G401 (cell line): ENCODE data around the gene DEFB112. TPM values are rescaled to one million over a fixed set of nuclear protein-coding genes. Genes with fewer than 3 reads are reported as not detected.

Source experiments
- DNase-seq: peaks from one replicate; pipeline ENCODE4 v3.0.0-alpha.2; 2015; ENCODE audit warnings: low spot score
- in situ Hi-C: cut with HindIII; loops from 2 replicates; pipeline ENCODE4 v1.10.0; 2016; ENCODE audit warnings: low sequenced_read_pairs, mixed read lengths
- total RNA-seq: library from RNA; depleted of rRNA; stranded (reverse); fragments of >200 nt; shearing (Covaris generic); gene quantifications from 2 replicates; pipeline ENCODE4 v1.2.3, GENCODE V29; 2014; rRNA removed

Gene DEFB112, protein sequence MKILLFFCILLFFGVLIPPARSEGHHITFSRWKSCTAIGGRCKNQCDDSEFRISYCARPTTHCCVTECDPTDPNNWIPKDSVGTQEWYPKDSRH
- total RNA-seq = not detected in 2 replicates

DNA sequence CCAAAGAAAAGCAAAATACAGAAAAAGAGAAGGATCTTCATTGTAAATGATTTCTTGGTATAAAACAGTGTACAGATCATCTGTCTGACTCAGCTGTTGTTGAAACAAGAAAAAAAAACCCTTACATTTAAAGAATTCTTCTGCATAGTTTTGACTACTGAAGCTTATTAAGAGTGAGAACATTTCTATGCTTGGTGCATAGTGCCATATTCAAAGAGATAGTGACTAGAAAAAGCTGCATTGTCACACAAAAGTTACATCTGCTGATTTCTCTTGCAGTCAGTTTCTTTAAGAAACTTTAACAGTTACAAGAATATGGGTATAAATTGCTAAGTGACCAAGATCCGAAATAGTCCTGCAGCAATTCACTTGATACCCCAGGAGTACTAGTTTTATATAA is at the start of gene DEFB112:
Gene DEFB112 (minus strand): TSS at position 101 of the 400 bp plus-strand sequence. CDS start 60 bp downstream, at position 41.
- in situ Hi-C loops = no loop called here
- DNase-seq = no peak

DNA sequence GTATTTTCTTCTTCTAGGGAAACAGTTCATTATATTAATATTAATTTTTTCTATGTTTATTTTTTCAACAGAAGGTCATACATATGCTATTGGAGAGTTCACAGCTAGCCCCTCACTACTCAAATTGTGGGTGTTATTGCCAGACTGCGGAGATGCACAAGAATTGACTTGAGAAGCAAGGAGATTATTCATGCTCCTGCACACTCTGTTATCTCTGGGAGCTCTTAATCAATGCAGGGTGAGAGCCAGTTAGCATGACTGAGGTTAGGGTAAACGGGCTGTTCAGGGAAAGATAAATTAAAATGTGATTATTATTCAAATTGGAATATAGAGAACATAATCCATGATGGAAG is 48.9 kb upstream of the DEFB112 start:
- in situ Hi-C loops = no loop called here
- DNase-seq = no peak

DNA sequence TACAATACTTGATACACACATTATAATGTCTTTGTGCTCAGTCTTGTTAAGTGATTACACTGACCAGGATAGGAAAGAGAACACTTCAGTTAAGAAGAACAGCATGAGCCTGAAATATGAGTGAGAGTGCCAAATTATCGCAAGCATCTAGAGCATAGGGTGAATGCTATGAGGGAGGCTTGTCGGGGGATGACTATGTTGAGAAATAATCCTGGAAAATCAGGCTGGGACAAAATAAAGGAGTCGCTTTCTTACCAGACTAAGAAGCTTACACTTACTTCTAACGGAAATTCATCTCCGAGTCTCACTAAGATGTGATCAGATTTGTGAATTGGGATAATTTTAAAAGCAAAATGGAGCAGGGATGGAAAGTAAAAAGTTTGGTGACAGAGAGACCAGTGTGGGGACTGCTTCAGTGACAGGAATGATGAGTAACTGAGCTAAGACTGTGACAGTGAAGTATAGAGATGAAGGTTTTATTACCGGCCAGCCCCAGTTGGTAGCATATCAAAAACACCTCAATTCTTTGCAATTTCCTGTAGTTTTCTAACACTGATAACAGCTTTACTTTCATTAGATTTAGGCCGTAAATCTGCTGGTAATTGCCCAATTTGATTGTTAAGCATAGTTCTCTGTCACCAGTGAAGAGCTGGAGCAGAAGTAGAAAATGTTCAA is 48.4 kb upstream of the DEFB112 start:
- in situ Hi-C loops = no loop called here
- no peak for DNase-seq

DNA sequence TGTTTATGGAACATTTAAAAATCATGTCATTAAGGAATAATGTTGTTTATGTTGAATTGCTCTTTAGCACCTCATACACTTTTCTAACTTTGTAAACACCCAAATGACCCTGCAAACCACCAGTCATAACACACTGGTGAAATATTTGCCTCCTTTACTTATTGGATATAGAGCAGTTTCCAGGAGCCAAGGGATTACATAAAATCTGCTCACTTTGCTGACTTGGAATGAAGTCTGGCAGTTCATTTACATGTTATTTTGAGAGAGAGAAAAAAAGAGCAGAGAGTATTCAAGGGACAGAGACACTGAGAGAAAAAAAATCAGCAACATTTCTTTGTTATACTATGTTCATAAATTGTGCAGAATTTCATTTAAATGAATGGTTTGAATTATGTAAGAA is 46.6 kb upstream of the DEFB112 start:
- DNase-seq = no peak
- in situ Hi-C loops = no loop called here

DNA sequence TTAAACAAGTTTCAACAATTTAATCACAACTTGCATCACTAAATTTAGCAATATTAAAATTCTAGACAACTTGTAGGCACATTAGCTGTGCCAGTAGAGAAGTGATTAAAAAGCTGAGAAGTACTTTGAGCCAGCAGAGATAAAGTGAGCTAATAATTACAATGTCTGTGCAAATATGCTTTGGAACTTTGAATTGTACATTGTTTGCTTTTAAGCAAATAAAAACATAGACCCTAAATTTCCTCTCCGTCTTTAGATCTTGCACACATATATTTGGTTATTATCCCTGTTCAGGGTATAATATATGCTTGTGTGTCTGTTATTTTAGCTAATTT is 44.2 kb upstream of the DEFB112 start:
- in situ Hi-C loops = no loop called here
- DNase-seq = no peak

DNA sequence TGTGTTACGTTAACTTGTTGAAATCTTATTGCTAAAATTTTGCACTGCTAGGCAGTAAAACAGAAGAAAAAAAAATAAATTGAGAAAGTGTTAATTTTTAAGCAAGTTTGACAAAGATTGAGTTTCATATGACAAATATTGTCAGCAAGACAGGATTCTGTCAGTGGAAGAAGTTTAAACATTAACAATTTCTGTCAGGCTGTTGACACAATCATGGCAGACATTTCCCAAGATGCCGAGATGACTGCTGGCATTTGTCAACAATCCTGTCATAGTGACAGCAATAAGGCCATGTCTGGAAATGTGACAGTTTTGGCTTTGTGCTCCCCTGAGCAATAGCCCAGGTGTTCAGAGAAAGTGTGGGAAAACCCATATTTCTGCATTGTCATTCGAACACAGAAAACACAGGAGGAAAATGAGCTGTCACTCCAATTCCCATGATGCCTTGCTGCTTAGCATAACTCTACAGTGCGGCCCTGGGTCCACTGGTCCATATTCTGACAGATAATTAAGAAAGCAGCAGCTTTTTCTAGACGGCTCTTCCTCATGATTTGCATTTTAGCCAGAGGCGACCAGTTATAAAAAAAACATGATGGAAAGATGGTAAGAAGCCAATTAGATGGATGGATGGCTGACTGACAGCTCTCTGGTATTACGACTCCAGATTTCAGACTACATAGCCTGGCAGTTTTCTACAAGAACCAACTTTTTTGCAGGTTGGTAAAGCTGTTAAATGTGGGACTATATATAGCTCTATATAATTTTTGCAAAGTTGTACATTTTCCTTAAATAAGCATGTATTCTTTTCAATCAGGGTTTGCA is 43.6 kb upstream of the DEFB112 start:
- in situ Hi-C loops = no loop called here
- no peak for DNase-seq

DNA sequence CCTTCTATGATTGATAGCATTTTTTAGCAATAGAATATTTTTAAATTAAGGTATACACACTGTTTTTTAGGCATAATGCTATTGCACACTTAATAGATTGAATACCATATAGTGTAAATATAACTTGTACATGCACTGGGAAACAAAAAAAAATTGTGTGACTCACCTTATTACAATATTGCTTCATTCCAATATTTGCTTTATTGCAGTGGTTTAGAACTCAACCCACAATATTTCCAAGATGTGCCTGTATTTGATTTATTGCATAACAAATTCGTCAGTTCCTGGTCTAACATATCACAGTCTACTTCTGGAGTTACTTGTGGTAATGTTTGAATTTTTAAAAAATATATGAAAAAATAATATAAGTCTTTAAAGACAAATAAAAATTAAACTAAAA is 41.9 kb upstream of the DEFB112 start:
- no peak for DNase-seq
- in situ Hi-C loops = no loop called here

DNA sequence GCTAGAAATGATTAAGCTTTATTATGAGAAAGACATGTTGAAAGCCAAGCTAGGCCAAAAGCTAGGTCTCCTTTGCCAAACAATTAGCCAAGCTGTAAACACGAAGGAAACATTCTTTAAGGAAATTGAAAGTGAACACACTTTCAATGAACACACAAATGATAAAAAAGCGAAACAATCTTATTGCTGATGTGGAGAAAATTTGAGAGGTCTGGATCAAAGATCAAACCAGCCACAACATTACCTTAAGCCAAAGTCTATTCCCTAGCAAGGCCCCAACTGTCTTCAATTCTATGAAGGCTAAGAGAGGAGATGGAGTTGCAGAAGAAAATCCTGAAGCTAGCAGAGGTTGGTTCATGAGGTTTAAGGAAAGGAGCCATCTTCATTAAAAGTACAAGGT is 40.2 kb upstream of the DEFB112 start:
- no peak for DNase-seq
- in situ Hi-C loops = no loop called here

DNA sequence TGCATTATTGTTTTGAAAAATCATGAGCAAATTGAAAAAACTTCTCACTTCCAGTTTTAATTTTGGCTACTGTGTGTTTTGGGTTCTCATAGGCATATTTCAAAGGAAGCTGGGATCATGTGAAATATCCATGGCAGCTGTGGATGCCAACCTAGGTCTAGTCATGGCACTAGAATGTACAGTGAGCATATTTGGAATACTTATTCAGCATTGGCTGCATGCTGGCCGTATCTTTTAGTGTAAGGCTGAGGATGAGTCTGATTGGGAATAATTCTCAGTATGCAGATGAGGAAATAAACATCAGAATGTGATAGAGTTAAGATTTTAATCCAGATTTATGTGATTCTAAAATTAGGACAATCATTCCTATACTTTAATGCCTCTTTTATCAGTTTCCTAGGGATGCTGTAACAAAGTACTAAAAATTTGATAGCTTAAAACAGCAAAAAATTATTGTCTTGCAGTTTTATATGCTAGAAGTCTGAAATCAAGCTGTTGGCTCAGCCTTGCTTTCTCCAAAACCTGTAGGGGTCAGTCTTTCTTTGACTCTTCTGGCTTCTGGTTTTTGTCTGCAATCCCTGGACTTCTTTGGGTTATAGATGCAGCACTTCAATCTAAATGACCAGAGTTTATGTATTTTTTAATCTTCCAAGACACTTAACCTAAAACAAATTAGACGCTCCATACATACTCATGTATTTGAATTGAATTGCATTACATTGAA is 37.7 kb upstream of the DEFB112 start:
- in situ Hi-C loops = no loop called here
- DNase-seq = no peak

DNA sequence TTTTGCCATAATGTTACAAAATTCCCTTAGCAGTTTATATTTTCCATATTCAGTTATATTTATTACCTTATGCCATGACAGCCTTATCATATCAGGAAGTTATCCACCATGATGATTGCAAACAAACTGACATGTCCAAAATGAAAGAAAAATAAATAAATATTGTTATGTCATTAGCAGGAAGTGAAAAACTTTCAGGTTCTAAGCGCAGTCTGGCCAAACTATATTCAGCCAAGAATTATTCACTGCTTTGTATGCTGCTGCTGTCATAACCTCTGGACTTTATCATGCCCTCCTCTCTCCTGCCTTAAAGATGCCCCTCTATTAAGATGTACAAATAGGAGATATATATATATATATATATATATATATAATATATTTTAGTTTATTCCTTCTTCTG is 27.7 kb upstream of the DEFB112 start:
- DNase-seq = no peak
- in situ Hi-C loops = no loop called here

DNA sequence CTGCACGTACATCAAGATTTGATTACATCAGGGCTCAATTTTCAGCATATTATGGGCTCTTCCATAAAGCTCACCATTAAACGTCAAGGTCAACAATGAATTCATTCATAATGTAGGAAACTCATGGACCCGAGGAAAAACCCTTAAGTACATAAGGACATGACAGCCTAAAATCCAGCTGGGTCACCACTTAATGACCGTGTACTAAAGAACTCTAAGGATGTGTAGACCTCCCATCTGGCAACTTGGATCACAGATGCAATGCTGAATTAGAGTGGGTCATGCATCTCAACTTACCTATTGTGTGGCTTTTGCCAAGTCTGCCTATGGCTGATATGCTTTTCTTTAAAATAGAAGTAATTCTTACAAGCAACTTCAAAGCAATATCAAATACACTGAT is 26.7 kb upstream of the DEFB112 start:
- in situ Hi-C loops = no loop called here
- DNase-seq = no peak

DNA sequence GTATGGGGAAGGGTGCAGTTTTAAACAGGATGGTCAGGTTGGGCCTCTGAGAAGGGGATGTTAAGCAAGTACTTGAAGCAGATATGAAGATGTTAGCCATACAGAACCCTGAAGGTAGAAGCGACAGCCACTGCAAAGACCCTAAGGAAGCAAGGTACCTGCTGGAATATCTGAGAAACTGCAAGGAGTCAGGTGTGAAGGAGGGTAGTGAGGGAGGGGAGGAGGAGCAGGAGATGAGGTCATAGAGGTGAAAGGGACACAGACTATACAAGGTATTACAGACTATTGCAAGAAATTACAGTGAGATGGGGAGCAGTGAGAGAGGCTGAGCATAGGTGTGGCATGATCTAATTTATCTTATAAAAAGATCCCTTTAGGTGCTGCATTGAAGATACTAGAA is 22.2 kb upstream of the DEFB112 start:
- DNase-seq = no peak
- in situ Hi-C loops = no loop called here

DNA sequence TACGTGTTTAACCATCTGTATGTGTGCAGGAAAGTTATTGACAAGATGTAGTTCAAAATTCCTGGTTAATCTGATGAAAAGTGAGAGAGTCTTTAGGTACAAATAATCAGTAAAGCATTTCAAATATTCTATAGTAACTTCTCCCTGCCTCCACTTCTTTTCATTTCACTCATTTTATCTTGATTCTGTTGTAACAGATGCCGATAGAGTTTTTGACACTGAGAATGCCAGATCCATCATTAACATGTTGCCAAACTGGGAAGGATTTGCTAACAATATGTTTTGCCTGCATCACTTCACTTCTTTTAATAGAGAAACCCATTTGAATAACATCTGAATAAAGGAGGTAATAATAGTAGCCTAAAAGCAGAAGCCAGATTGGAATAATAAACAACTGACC is 20.4 kb upstream of the DEFB112 start:
- no peak for DNase-seq
- in situ Hi-C loops = no loop called here

DNA sequence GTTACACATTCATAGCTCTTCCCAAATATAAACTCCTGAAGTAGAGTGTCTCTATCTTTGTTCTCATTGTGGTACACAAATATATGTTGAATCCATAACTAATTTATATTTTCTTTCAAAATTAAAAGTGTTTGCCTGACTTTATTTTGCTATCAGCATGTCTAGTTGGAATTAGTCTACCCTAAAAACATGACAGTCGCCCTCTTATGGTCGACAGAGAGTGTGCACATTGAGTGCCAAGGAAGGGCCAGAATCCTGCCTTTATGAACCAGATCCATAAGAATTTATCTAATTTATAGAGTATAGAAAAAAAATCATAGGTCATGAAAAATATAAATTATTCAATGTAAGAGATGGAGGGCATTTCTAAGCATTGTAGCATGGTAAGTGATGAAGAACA is 12.3 kb upstream of the DEFB112 start:
- in situ Hi-C loops = no loop called here
- DNase-seq = no peak

DNA sequence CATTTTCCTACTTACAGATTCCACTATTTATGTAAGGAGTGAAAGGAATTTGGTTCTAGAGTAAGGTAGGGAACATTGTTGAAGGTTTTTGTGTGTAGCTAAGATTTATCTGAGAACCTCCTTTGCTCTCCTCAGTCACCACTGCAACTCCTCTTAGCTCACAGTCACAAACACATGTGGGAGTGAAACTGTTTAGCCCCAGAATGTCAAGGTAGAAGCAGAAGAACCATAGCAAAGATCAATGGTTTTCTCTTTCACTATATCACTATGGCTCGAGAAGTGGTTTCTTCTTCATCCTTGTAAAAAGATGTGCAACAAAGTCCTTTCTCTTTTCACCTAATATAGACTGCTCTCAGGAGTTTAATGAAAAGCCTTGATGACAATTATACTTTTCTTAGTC is 6.5 kb upstream of the DEFB112 start:
- no peak for DNase-seq
- in situ Hi-C loops = no loop called here

DNA sequence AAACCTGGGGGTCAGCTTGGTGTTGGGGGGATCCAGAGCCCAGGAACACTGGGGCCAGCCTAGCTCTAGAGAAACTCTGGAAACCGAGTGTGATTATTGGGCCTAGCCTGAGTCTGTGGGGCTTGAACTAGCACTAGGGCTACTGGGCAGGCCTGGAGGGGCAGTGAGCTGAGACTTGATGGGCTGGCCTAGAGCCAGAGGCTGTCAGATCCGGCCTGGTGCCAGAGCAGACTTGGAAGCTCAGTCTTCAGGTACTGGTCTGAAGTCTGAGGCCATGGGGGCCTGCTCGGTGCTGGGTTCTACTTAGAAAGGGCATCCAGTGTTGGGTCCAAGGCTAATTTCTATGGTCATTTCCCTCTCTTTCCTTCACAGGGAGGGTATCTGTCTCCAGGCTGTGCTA is 2.7 kb downstream of the DEFB112 start:
- in situ Hi-C loops = no loop called here
- DNase-seq = no peak

DNA sequence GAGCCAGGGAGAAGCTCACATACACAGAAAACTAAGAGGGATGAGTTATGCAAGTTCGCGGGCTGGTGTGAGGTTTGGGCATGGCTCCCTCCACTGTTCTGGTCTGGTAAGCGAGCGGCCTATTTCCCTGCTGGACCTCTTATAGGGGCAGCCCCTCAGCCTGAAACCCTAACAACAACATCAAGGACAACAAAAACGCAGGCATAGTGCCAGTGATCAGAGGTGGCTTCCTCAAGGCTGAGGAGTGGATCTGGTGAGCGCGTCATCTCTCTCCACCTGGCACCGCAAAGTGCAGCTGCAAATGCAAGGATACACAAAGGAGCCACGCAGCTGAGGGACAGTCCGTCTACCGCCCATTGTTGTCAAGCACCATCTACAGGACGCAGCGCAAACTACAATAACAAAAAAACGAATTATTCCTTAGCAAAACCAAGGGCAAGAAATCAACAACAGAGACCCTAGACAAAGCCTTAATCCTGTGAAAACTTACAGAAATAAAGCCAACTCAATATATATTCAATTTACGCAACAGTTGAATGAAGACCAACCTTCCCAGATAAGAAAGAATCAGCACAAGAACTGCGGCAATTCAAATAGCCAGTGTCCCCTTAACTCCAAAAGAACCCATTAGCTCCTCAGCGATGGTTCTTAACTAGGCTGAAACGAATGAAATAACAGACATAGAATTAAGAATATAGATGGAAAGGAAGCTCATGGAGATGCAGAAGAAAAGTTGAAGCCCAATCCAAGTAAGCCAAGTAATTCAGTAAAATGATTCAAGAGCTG is 18.8 kb downstream of the DEFB112 start:
- in situ Hi-C loops = no loop called here
- no peak for DNase-seq

DNA sequence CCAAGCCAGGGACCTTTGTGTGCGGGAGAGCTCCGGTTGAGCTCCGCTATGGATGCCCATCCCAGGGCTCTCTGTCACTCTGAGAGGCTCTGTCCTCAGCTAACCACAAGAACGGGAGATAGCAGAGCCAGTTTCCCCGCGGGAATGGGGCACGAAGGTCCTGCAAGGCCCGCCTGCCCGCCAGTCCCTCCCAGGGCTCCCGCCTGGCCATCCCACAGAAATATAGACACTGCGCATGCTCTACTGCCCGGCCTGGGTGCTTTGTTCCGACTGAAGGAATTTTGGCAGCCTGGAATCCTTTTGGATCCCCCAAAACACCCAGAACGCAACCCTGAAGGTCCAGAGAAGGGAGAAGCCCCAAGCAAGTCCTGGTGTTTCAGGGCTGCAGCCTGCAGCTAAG is 19.4 kb downstream of the DEFB112 start:
- in situ Hi-C loops = no loop called here
- no peak for DNase-seq

DNA sequence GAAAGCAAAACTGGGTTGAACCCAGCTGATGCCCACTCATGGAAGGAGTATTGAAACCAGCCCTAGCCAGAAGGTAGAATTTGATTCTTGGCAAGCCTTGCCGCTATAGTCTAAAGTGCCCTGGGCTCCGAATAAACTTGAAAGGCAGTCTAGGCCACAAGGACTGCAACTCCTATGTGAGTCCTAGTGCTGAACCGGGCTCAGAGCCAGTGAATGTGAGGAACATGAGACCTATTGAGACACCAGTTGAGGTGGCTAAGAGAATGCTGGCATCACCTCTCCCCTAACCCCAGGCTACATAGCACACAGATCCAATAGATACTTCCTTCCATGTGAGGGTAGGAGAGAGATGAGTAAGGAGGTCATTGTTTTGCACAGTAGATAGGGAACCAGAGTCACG is 24.5 kb downstream of the DEFB112 start:
- in situ Hi-C loops = no loop called here
- DNase-seq = no peak

DNA sequence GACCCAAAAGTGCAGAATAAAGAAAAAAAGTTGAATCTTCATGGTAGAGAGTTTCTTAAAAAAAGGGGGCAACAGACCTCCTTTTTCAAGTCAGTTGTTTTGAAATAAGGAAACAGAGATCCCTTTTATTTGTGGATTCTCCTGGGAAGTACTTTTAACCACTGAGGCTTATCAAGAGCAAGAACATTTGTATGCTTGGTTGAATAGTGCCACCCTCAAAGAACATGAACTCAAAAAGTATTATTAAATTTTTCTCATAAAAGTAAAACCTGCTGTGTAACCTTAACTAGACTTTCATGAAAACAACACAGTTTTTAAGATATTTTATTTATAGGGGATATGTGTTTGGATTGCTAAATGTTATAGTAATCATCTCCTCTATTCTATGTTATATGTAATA is 27.8 kb downstream of the DEFB112 start, which contains the start of gene DEFB110:
Gene DEFB110 (minus strand): TSS at position 101 of the 400 bp plus-strand sequence. CDS start 59 bp downstream, at position 42.
- in situ Hi-C loops = no loop called here
- DNase-seq = no peak
